OCI-LY1 (cell line): ENCODE data around the gene CFAP74.

Experiments used
- H2AFZ ChIP-seq: fragments of 200-600 bp; sonication (generic), shearing (Covaris generic); 2 replicates; pipeline ENCODE4 v1.6.0; 2014; ENCODE audit warnings: antibody characterized with exemption, mild to moderate bottlenecking, low read length
- H3F3A ChIP-seq: fragments of 200-600 bp; sonication (generic), shearing (Covaris generic); 2 replicates; pipeline ENCODE4 v1.6.0; 2014; ENCODE audit warnings: mild to moderate bottlenecking, antibody characterized with exemption, low read length, moderate library complexity; ENCODE audit not compliant: insufficient read depth
- H3K27ac ChIP-seq: fragments of 200-600 bp; sonication (generic); 2 replicates; pipeline ENCODE4 v1.5.1; 2014; ENCODE audit warnings: low read length, mixed run types, mild to moderate bottlenecking, low read depth; ENCODE audit not compliant: poor library complexity, severe bottlenecking
- H3K27me3 ChIP-seq: fragments of 200-600 bp; sonication (generic); 2 replicates; pipeline ENCODE4 v1.6.0; 2014; ENCODE audit warnings: antibody characterized with exemption, mild to moderate bottlenecking, low read length, moderate library complexity; ENCODE audit not compliant: insufficient read depth
- H3K36me3 ChIP-seq: fragments of 200-600 bp; sonication (generic); 2 replicates; pipeline ENCODE4 v1.6.1; 2014; ENCODE audit warnings: mild to moderate bottlenecking, antibody characterized with exemption, low read length, moderate library complexity, mixed read lengths; ENCODE audit not compliant: insufficient read depth
- H3K4me1 ChIP-seq: fragments of 200-600 bp; sonication (generic); 2 replicates; pipeline ENCODE4 v1.5.1; 2014; ENCODE audit warnings: mild to moderate bottlenecking, low read length, moderate library complexity; ENCODE audit not compliant: insufficient read depth, severe bottlenecking
- H3K4me2 ChIP-seq: fragments of 200-600 bp; sonication (generic), shearing (Covaris generic); 2 replicates; pipeline ENCODE4 v1.6.1; 2014; ENCODE audit warnings: low read length
- H3K4me3 ChIP-seq: fragments of 200-600 bp; sonication (generic); 2 replicates; pipeline ENCODE4 v1.5.1; 2014; ENCODE audit warnings: low read length, low read depth, mild to moderate bottlenecking, mixed read lengths; ENCODE audit not compliant: poor library complexity, severe bottlenecking
- H3K79me2 ChIP-seq: fragments of 200-600 bp; shearing (Covaris generic); 2 replicates; pipeline ENCODE4 v1.6.1; 2016; ENCODE audit warnings: mixed run types, low read length, mixed read lengths; ENCODE audit not compliant: insufficient read depth
- H3K9ac ChIP-seq: fragments of 200-600 bp; sonication (generic), shearing (Covaris generic); 2 replicates; pipeline ENCODE4 v1.6.1; 2014; ENCODE audit warnings: mild to moderate bottlenecking, low read length, mixed read lengths
- H3K9me2 ChIP-seq: fragments of 200-600 bp; sonication (generic), shearing (Covaris generic); 2 replicates; pipeline ENCODE4 v1.6.1; 2014; ENCODE audit warnings: low read depth, mild to moderate bottlenecking, low read length, mixed read lengths
- H3K9me3 ChIP-seq: fragments of 200-600 bp; shearing (Covaris generic); 2 replicates; pipeline ENCODE4 v1.6.1; 2014; ENCODE audit warnings: low read length, mixed read lengths
- H4K20me1 ChIP-seq: fragments of 200-600 bp; sonication (generic), shearing (Covaris generic); 2 replicates; pipeline ENCODE4 v1.6.0; 2016; ENCODE audit warnings: mild to moderate bottlenecking, low read length; ENCODE audit not compliant: insufficient read depth
- CTCF ChIP-seq: fragments of 200-600 bp; sonication (generic), shearing (Covaris generic); IDR thresholded peaks from 2 replicates; pipeline ENCODE4 v1.5.1; 2017; ENCODE audit warnings: mild to moderate bottlenecking, antibody characterized with exemption, low read length, moderate library complexity, mixed read lengths
- EZH2 ChIP-seq: fragments of 200-600 bp; sonication (generic), shearing (Covaris generic); IDR thresholded peaks from 2 replicates; pipeline ENCODE4 v1.8.0; 2017; ENCODE audit warnings: borderline replicate concordance, mixed run types, mild to moderate bottlenecking, antibody characterized with exemption, low read length, moderate library complexity, mixed read lengths

The CFAP74 gene

GRCh38 chr1:1910651-1911331 lies 92.8 kb downstream of the CFAP74 start:
- Histone ChIP-seq H3K4me1 (peaks cover 34% of the 10 kb centered on the region), H3K9me2 (no peaks in the 10 kb centered on the region), H3K79me2 (no peaks in the 10 kb centered on the region), H3K27ac (no peak overlapping the region), H3K4me3 (no peak overlapping the region), H3K9ac (no peak overlapping the region), H3K27me3 (no peaks in the 10 kb centered on the region), H3K36me3 (no peaks in the 10 kb centered on the region), H4K20me1 (no peaks in the 10 kb centered on the region), H3K9me3 (no peaks in the 10 kb centered on the region), H3F3A (0 out of 2 replicates have a peak, but pooled peaks cover 7% of the 10 kb centered on the region), H3K4me2 (no peak overlapping the region), H2AFZ (no peak overlapping the region)
- TF ChIP-seq EZH2 (no peak), CTCF (no peak)

GRCh38 chr1:1910033-1910465 lies 93.5 kb downstream of the CFAP74 start:
- Histone ChIP-seq H2AFZ (no peak overlapping the region), H3K79me2 (no peaks in the 10 kb centered on the region), H3K4me3 (peak overlapping the region; percentile 62), H3F3A (0 out of 2 replicates have a peak, but pooled peaks cover 7% of the 10 kb centered on the region), H3K9ac (peak overlapping the region; percentile 62; the same call in 1 of the 2 replicates), H3K27ac (no peak overlapping the region), H3K4me2 (peak overlapping the region; percentile 63), H3K9me3 (no peaks in the 10 kb centered on the region), H3K4me1 (peaks cover 35% of the 10 kb centered on the region), H3K9me2 (no peaks in the 10 kb centered on the region), H3K36me3 (no peaks in the 10 kb centered on the region), H3K27me3 (no peaks in the 10 kb centered on the region), H4K20me1 (no peaks in the 10 kb centered on the region)
- TF ChIP-seq CTCF (no peak), EZH2 (no peak)

- peak overlapping the region; percentile 79 for H3K9ac ChIP-seq
- peak overlapping the region; percentile 99 for H3K27ac ChIP-seq
- H3F3A ChIP-seq, result 0 out of 2 replicates have a peak, but pooled peaks cover 7% of the 10 kb centered on the region
- H3K9me2 ChIP-seq, result no peaks in the 10 kb centered on the region
- H3K79me2 ChIP-seq, result no peaks in the 10 kb centered on the region
- H3K36me3 ChIP-seq, result no peaks in the 10 kb centered on the region
- H3K4me2 ChIP-seq, result peak overlapping the region; percentile 77
- TF ChIP-seq CTCF (no peak), EZH2 (no peak)
- no peaks in the 10 kb centered on the region for H3K27me3 ChIP-seq
- peaks cover 35% of the 10 kb centered on the region for H3K4me1 ChIP-seq
- H3K4me3 ChIP-seq, result peak overlapping the region; percentile 66
- H2AFZ ChIP-seq, result no peak overlapping the region
- H3K9me3 ChIP-seq, result no peaks in the 10 kb centered on the region
- H4K20me1 ChIP-seq, result no peaks in the 10 kb centered on the region
Observed at GRCh38 chr1:1908506-1908791, 95.1 kb downstream of the CFAP74 start.
